ENCODE results near the gene AADAC. TPM values are rescaled to one million over a fixed set of nuclear protein-coding genes. Genes with fewer than 3 reads are reported as not detected.
"Not testable (repeated sequence)": the region's sequence is repeated elsewhere in the genome, so short reads cannot be mapped to it uniquely, and the experiment has no call there.

AADAC gene
- 1.2 and 3.5 TPM in 2 replicates for polyA plus RNA-seq (2012; rRNA removed)
- 0.39 and 0.64 TPM in 2 replicates for polyA plus RNA-seq (2012; cell fraction: cytosol; rRNA removed)
- polyA plus RNA-seq (2012; cell fraction: nucleus; rRNA removed): 7.0 and 16.3 TPM in 2 replicates

DNA sequence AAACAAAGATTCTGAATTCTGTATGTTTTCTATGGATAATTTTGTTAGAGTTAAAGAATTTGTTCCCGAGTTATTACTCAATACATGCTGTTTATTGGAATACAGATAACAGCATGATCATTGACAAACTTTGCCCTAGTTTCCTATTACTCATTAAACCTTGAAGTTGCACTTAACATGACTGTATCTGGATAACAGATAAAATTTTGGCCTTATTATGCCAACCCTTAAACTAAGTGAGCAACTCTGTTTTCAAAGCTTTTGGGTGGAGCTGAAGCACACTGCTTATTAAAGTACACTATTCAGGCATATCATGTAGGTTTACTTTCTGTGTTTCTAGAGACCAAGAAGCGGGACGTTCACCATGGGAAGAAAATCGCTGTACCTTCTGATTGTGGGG is at the start of gene AADAC:
TSS of gene AADAC (plus strand) at position 318 of the 400 bp plus-strand sequence. CDS start at position 365, 47 bp downstream.
- no peak within 1 kb of the TSS; the same call in 1 of the 2 replicates for H3K4me2 ChIP-seq
- ChIA-PET POLR2A (no interaction called here), CTCF (interaction anchor here (1.0 kb wide), 1 partner anchor 23 kb away, joined by 3 read pairs; no protein-coding TSS in a partner anchor)
- peaks cover 4% of the 10 kb centered on the region for H3F3A ChIP-seq (replicated peaks; ENCODE audit: insufficient read depth)
- no peak within 1 kb of the TSS for H3K4me3 ChIP-seq (ENCODE audit: low read depth in 2 of 2, low read length in 1 of 2)
- TF ChIP-seq, protein P1, sequence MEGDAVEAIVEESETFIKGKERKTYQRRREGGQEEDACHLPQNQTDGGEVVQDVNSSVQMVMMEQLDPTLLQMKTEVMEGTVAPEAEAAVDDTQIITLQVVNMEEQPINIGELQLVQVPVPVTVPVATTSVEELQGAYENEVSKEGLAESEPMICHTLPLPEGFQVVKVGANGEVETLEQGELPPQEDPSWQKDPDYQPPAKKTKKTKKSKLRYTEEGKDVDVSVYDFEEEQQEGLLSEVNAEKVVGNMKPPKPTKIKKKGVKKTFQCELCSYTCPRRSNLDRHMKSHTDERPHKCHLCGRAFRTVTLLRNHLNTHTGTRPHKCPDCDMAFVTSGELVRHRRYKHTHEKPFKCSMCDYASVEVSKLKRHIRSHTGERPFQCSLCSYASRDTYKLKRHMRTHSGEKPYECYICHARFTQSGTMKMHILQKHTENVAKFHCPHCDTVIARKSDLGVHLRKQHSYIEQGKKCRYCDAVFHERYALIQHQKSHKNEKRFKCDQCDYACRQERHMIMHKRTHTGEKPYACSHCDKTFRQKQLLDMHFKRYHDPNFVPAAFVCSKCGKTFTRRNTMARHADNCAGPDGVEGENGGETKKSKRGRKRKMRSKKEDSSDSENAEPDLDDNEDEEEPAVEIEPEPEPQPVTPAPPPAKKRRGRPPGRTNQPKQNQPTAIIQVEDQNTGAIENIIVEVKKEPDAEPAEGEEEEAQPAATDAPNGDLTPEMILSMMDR (IDR thresholded peaks at IDR 0.05): no peak
- TF ChIP-seq MAX (IDR thresholded peaks at IDR 0.05; ENCODE audit: low read depth): no peak
- TF ChIP-seq SIN3A (IDR thresholded peaks at IDR 0.05; ENCODE audit: borderline replicate concordance, low read depth, low read length): no peak
- TF ChIP-seq TCF12 (IDR thresholded peaks at IDR 0.05): no peak
- TF ChIP-seq ELF1 (IDR thresholded peaks at IDR 0.05): no peak
- no peak for TF ChIP-seq ZBTB33 (IDR thresholded peaks at IDR 0.05; ENCODE audit: borderline replicate concordance, low read depth)
- no peak for TF ChIP-seq NRF1 (IDR thresholded peaks at IDR 0.05; ENCODE audit: low read depth, low read length)
- no peak within 1 kb of the TSS for H3K9ac ChIP-seq
- H4K20me1 ChIP-seq (ENCODE audit: insufficient read depth): no peaks in the 10 kb centered on the region
- no peak within 1 kb of the TSS for H2AFZ ChIP-seq (ENCODE audit: low read depth)
- WGBS (ENCODE audit: low lambda C conversion rate): 40% methylated on average over 4 of the region's 4 CpGs
- H3K79me2 ChIP-seq (ENCODE audit: insufficient read depth): peaks cover 61% of the 10 kb centered on the region
- DNase-seq: no peak
- H3K9me3 ChIP-seq: 0 out of 2 replicates have a peak, but pooled peaks cover 4% of the 10 kb centered on the region
- peaks cover 0 to 3% of the 10 kb centered on the region in 2 experiments for H3K36me3 ChIP-seq (replicated peaks in 1 of 2; ENCODE audit: control insufficient read depth in 1 of 2, insufficient read depth in 2 of 2, low read length in 1 of 2)
- H3K27me3 ChIP-seq (ENCODE audit: insufficient read depth): no peaks in the 10 kb centered on the region
- no peaks in the 10 kb centered on the region for H3K9me2 ChIP-seq
- H3K27ac ChIP-seq (ENCODE audit: low read depth in 2 of 2, low read length in 1 of 2): peak within 1 kb of the TSS in 1 of 2 experiments; percentile 69; a peak in 1 of 4 replicates
- H3K4me1 ChIP-seq (ENCODE audit: control insufficient read depth in 1 of 2, insufficient read depth in 2 of 2, low read depth in 1 of 2, low read length in 1 of 2): no peaks in the 10 kb centered on the region; a peak in 1 of 4 replicates

GRCh38 chr3:151764699-151765098 is 49.2 kb upstream of the AADAC start:
- H3K9me3 ChIP-seq; H3K4me3 ChIP-seq (ENCODE audit: low read depth in 2 of 2, low read length in 1 of 2); CTCF ChIA-PET; POLR2A ChIA-PET; DNase-seq; H3K9ac ChIP-seq; H4K20me1 ChIP-seq (ENCODE audit: insufficient read depth); H3K9me2 ChIP-seq; H3K27me3 ChIP-seq (ENCODE audit: insufficient read depth); H3K27ac ChIP-seq (ENCODE audit: low read depth in 2 of 2, low read length in 1 of 2); H3K4me2 ChIP-seq; H2AFZ ChIP-seq (ENCODE audit: low read depth): not testable (repeated sequence)
- Histone ChIP-seq H3K36me3 (replicated peaks in 1 of 2; ENCODE audit: control insufficient read depth in 1 of 2, insufficient read depth in 2 of 2, low read length in 1 of 2) (peaks cover 0 to 11% of the 10 kb centered on the region in 2 experiments), H3K79me2 (ENCODE audit: insufficient read depth) (peaks cover 24% of the 10 kb centered on the region), H3K4me1 (ENCODE audit: control insufficient read depth in 1 of 2, insufficient read depth in 2 of 2, low read depth in 1 of 2, low read length in 1 of 2) (peaks cover 0 to 15% of the 10 kb centered on the region in 2 experiments; a peak in 2 of 4 replicates), H3F3A (replicated peaks; ENCODE audit: insufficient read depth) (peaks cover 11% of the 10 kb centered on the region)
- WGBS (ENCODE audit: low lambda C conversion rate): 4% methylated on average over 1 of the region's 1 CpG

Measured in SK-N-SH (cell line).